Measurements from ENCODE around the gene IFI27L1. TPM values are rescaled to one million over a fixed set of nuclear protein-coding genes. Genes with fewer than 3 reads are reported as not detected.

The IFI27L1 gene
- polyA plus RNA-seq, 1 donor (not counting 4 experiments of a cell fraction or from before 2014, with no cell fraction given), result 17.4 TPM

DNA sequence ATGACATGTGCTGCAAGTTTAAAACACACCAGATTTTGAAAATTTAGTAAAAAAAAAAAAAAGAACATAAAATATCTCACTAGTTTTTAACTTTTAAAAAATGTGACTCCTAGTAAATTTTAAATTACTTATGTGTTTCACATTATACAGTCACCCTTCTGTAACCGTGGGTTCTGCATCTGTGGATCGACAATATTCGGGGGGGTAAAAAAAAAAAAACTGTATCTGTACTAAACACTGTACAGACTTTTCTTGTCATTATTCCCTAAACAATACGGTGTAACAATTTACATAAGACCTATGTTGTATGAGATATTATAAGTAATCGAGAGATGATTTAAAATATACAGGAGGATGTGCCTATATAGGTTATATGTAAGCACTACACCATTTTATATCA, 3.3 kb upstream of the IFI27L1 start:
- H3K9me1 ChIP-seq (ENCODE audit: control insufficient read depth, extremely low read depth, insufficient read depth, low read length), result no peaks in the 10 kb centered on the region
- FAIRE-seq, result no peak
- dilution Hi-C loops (cut with MboI; ENCODE audit: extremely low pct_ligation_motif_present, low sequenced_read_pairs), result no loop called here
- H2AFZ ChIP-seq (ENCODE audit: control insufficient read depth, low read length), result no peak overlapping the region
- peaks cover 8 to 16% of the 10 kb centered on the region in 2 experiments for H3K36me3 ChIP-seq (ENCODE audit: control insufficient read depth in 2 of 2, extremely low read depth in 1 of 2, insufficient read depth in 2 of 2, low read length in 2 of 2)
- H3K27ac ChIP-seq (ENCODE audit: control insufficient read depth, insufficient read depth, low read length), result no peak overlapping the region
- H3K4me2 ChIP-seq (ENCODE audit: control insufficient read depth, extremely low read depth, insufficient read depth, low read depth, low read length), result peak overlapping the region; percentile 41
- DNase-seq (ENCODE audit: low read depth, low spot score), result no peak
- peaks cover 2% of the 10 kb centered on the region for H3K9me3 ChIP-seq (ENCODE audit: control insufficient read depth, low read depth, low read length)
- H3K4me3 ChIP-seq (ENCODE audit: control insufficient read depth in 2 of 3, extremely low read depth in 1 of 3, insufficient read depth in 2 of 3, low read depth in 1 of 3, low read length in 3 of 3), result peak overlapping the region in 1 of 3 experiments; percentile 4
- peaks cover 30% of the 10 kb centered on the region for H3K4me1 ChIP-seq (ENCODE audit: control insufficient read depth, extremely low read depth, insufficient read depth, low read length)
- peaks cover 83% of the 10 kb centered on the region for H3K79me2 ChIP-seq (ENCODE audit: control insufficient read depth, insufficient read depth, low read length)
- H4K20me1 ChIP-seq (ENCODE audit: control insufficient read depth, extremely low read depth, insufficient read depth, low read length), result peaks cover 5% of the 10 kb centered on the region
- no peak for TF ChIP-seq EZH2 (IDR thresholded peaks at IDR 0.05; ENCODE audit: low read length)
- TF ChIP-seq, protein P1, sequence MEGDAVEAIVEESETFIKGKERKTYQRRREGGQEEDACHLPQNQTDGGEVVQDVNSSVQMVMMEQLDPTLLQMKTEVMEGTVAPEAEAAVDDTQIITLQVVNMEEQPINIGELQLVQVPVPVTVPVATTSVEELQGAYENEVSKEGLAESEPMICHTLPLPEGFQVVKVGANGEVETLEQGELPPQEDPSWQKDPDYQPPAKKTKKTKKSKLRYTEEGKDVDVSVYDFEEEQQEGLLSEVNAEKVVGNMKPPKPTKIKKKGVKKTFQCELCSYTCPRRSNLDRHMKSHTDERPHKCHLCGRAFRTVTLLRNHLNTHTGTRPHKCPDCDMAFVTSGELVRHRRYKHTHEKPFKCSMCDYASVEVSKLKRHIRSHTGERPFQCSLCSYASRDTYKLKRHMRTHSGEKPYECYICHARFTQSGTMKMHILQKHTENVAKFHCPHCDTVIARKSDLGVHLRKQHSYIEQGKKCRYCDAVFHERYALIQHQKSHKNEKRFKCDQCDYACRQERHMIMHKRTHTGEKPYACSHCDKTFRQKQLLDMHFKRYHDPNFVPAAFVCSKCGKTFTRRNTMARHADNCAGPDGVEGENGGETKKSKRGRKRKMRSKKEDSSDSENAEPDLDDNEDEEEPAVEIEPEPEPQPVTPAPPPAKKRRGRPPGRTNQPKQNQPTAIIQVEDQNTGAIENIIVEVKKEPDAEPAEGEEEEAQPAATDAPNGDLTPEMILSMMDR (optimal IDR thresholded peaks at IDR 0.05 in 1 of 3, IDR thresholded peaks at IDR 0.05 in 1 of 3, conservative IDR thresholded peaks at IDR 0.05 in 1 of 3; ENCODE audit: extremely low read depth in 1 of 3, insufficient read depth in 2 of 3, low read length in 3 of 3), result no peak
- H3K9ac ChIP-seq (ENCODE audit: control insufficient read depth, extremely low read depth, insufficient read depth, low read length), result no peak overlapping the region
- H3K27me3 ChIP-seq (ENCODE audit: control insufficient read depth, extremely low read depth, insufficient read depth, low read length), result no peaks in the 10 kb centered on the region

DNA sequence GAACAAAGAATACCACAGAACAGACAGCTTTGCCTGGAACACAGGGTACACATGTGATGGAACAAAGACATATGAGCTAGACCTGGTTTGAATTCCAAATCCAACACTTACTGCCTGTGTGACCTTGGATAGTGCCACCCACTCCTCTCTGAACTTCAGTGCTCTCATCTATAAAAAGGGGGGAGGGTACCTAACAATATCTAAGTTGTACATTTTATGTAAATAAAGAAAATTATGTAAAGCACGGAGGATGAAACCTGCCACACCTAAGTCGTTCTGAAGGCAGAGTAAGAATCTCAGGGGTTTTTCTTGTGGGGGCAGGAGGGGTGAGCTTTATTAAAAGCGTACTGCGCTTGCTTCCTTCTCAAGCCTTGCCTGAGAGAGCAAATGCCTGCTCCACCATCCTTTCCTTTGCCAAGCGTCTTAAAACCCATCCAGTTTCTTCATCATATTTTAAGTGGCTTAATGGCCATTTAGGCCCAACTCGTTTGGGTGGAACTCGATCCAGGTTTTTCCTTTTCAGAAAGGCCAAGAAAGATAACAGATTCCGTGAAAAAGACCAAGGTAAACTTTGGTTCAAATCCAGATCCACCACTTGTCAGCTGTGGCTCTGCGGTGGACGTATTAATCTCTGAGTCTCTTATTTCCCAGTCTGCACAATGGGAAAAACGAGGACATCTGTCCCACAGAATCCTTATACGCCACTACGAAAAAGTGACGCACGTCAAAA, 1.1 kb upstream of the IFI27L1 start:
- dilution Hi-C loops (cut with MboI; ENCODE audit: extremely low pct_ligation_motif_present, low sequenced_read_pairs), result no loop called here
- peaks cover 5% of the 10 kb centered on the region for H4K20me1 ChIP-seq (ENCODE audit: control insufficient read depth, extremely low read depth, insufficient read depth, low read length)
- no peaks in the 10 kb centered on the region for H3K27me3 ChIP-seq (ENCODE audit: control insufficient read depth, extremely low read depth, insufficient read depth, low read length)
- peak overlapping the region; percentile 88 for H3K27ac ChIP-seq (ENCODE audit: control insufficient read depth, insufficient read depth, low read length)
- FAIRE-seq, result no peak
- peaks cover 61% of the 10 kb centered on the region for H3K79me2 ChIP-seq (ENCODE audit: control insufficient read depth, insufficient read depth, low read length)
- H3K9ac ChIP-seq (ENCODE audit: control insufficient read depth, extremely low read depth, insufficient read depth, low read length), result peak overlapping the region; percentile 95
- H2AFZ ChIP-seq (ENCODE audit: control insufficient read depth, low read length), result no peak overlapping the region
- no peak for DNase-seq (ENCODE audit: low read depth, low spot score)
- no peak for TF ChIP-seq EZH2 (IDR thresholded peaks at IDR 0.05; ENCODE audit: low read length)
- TF ChIP-seq, protein P1 (optimal IDR thresholded peaks at IDR 0.05 in 1 of 3, IDR thresholded peaks at IDR 0.05 in 1 of 3, conservative IDR thresholded peaks at IDR 0.05 in 1 of 3; ENCODE audit: extremely low read depth in 1 of 3, insufficient read depth in 2 of 3, low read length in 3 of 3), result no peak
- peaks cover 30% of the 10 kb centered on the region for H3K4me1 ChIP-seq (ENCODE audit: control insufficient read depth, extremely low read depth, insufficient read depth, low read length)
- H3K9me3 ChIP-seq (ENCODE audit: control insufficient read depth, low read depth, low read length), result peaks cover 2% of the 10 kb centered on the region
- H3K4me3 ChIP-seq (ENCODE audit: control insufficient read depth in 2 of 3, extremely low read depth in 1 of 3, insufficient read depth in 2 of 3, low read depth in 1 of 3, low read length in 3 of 3), result peak overlapping the region; percentile 78 to 100 (median 93)
- peaks cover 8 to 16% of the 10 kb centered on the region in 2 experiments for H3K36me3 ChIP-seq (ENCODE audit: control insufficient read depth in 2 of 2, extremely low read depth in 1 of 2, insufficient read depth in 2 of 2, low read length in 2 of 2)
- H3K4me2 ChIP-seq (ENCODE audit: control insufficient read depth, extremely low read depth, insufficient read depth, low read depth, low read length), result peak overlapping the region; percentile 87
- no peaks in the 10 kb centered on the region for H3K9me1 ChIP-seq (ENCODE audit: control insufficient read depth, extremely low read depth, insufficient read depth, low read length)

All from keratinocyte (primary cell).